HG03520 (cell line): ENCODE data around the gene TBC1D4.

Experiments used
- ATAC-seq: cut with Tn5 transposase; IDR thresholded peaks from one replicate; pipeline ENCODE4 v1.9.1; 2021; ENCODE audit warnings: mild to moderate bottlenecking, moderate library complexity; ENCODE audit not compliant: unreplicated experiment

The TBC1D4 gene

DNA sequence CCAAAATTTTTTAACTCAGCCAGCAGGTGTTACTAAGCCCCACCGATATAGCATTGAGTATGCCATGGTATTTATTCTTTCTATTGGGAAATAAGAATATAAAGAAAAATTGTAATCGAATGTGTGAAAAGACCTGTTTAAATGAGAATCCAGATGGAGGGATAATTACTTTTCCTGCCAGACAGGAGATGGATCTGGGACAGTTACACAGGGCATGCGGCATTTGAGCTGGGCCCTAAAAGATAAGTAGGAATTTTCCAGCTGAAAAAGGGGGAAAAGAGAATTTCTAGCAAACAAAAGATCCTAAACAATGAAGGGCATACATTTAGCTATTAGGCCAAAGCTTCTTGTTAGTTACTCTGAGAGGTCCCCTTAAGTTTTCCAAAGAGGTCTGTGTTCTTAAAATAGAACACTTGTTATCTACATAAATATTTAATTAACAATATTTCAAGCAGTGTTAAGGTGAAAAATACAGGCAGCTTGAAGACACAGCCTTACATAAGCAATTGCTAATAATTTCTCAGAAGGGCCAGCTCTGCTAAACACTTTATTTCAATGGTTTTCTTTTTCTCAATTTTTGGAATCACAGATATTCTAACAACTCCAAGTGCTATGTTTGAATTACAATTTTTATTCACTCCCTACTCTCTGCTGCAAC, 63.7 kb downstream of the TBC1D4 start:
- no peak for ATAC-seq

- ATAC-seq = no peak
These were observed 64.3 kb downstream of the TBC1D4 start for GRCh38 chr13:75417656-75418055.

GRCh38 chr13:75417012-75417384, 65.0 kb downstream of the TBC1D4 start:
- no peak for ATAC-seq

GRCh38 chr13:75416327-75417011, 65.5 kb downstream of the TBC1D4 start:
- peak; percentile 45 for ATAC-seq

DNA sequence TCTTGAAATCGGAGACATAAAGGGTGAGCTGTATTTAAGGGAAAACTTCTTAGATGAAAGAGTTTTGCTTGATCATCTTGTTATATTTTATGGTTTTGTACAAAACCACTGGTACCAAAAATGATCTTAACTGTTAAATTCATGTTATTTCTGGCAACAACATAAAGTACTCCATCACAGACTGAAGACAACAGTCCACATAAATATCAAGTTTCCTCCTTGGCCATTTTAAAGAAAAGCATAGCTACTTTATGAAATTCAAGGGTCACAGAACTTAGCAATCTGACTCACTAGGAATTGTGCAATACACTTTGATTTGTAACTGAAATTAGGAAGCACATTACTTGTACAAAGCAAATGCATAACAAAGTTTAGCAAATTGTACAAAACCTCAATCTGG, 66.3 kb downstream of the TBC1D4 start:
- ATAC-seq = no peak

DNA sequence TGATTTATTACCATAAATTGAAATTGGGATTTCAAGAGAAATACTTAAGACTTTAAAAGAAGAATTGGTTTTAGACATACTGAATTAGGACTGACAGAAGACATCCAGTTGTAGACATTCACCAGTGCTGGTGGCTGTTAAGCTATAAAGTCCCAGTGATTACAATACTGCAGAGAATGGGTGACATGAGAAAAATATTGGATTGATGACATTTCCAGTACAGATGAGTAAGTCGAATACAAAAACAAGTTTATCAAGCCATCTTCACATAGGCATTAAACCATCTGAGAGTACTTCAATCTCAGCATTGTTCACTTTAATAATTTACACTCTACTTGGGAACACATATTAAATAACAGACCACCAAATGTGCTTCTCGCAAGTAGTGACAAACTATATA, 66.8 kb downstream of the TBC1D4 start:
- no peak for ATAC-seq

- ATAC-seq = no peak
These were observed 67.7 kb downstream of the TBC1D4 start for GRCh38 chr13:75414036-75414827.

GRCh38 chr13:75411924-75412537, 69.9 kb downstream of the TBC1D4 start:
- ATAC-seq = no peak

GRCh38 chr13:75410207-75410606, 71.8 kb downstream of the TBC1D4 start:
- no peak for ATAC-seq

GRCh38 chr13:75407998-75408397, 74.0 kb downstream of the TBC1D4 start:
- ATAC-seq = no peak

DNA sequence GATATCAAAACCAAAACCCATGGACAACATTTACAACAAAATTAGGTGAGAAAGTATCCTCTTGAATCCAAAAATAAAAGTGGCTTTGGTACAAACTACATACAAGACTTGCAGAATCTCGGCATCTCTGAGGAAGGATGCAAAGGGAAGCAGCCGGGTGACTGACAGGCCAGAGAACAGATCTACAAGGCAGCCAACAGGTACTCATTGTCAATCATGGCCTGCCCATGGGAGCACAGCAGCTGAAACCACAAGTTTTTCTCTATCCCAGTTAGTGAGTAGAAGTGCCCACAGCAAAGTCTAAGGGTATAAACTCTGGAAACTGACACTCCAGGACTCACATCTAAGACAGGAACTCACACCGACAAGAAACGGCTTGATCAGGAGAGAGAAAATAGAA, 74.5 kb downstream of the TBC1D4 start:
- no peak for ATAC-seq

- no peak for ATAC-seq
These were observed 75.8 kb downstream of the TBC1D4 start for GRCh38 chr13:75405976-75406703.

GRCh38 chr13:75404726-75405125, 77.2 kb downstream of the TBC1D4 start:
- ATAC-seq = no peak

GRCh38 chr13:75402787-75403186, 79.2 kb downstream of the TBC1D4 start:
- ATAC-seq = no peak

- no peak for ATAC-seq
These were observed 81.2 kb downstream of the TBC1D4 start for GRCh38 chr13:75400775-75401174.

DNA sequence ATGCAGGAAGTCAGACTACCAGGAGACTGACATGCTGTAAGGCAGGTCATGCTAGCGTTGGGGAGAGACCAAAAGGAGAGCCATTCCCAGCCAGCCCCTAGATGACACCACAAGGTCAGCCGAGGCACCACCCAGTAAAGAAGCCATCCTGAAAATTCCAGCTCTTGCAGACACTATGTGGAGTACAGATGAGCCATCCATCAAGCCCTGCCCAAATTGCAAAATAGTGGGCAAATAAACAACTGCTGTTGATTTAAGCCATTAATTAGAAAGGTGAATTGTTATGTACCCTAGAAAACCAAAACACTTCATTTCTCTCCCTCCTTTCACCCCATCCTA, 82.1 kb downstream of the TBC1D4 start:
- no peak for ATAC-seq

GRCh38 chr13:75399168-75399878, 82.6 kb downstream of the TBC1D4 start:
- no peak for ATAC-seq

GRCh38 chr13:75398072-75398471, 83.9 kb downstream of the TBC1D4 start:
- no peak for ATAC-seq

DNA sequence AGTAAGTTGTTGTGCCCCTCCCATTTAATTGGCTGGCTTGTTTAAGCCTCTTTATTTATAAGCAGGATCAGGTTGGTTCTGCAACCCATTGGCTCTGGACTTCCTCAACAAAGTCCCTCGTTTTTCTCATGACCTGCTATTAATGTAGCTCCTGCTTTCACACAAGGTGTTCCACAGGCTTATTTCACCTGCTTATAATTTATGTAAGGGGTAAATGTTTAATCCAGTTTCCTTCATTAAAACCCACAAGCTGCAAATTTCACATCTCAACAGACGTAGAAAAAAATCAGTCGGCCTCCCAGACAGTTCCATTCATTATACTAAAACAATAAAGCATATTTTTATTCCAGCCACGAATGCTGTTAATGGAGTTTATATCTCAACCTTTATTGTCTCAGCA, 86.1 kb downstream of the TBC1D4 start:
- ATAC-seq = no peak

GRCh38 chr13:75395066-75395465, 86.9 kb downstream of the TBC1D4 start:
- ATAC-seq = no peak
